D721Med (cell line): Measurements from ENCODE around the gene ZNF789.
"Not testable (repeated sequence)": the region's sequence is repeated elsewhere in the genome, so short reads cannot be mapped to it uniquely, and the experiment has no call there.

Source experiments
- DNase-seq: peaks from one replicate; pipeline ENCODE4 v3.0.0; 2011; ENCODE audit warnings: low spot score; ENCODE audit not compliant: insufficient read length
- FAIRE-seq: peaks from 2 replicates; lab custom pipeline; 2011; peaks lifted over from hg19 to GRCh38; lab: Jason Lieb, UNC
- TF ChIP-seq, protein P1 (sequence below): IDR thresholded peaks from 2 replicates; pipeline ENCODE4 v1.5.1; 2012; ENCODE audit warnings: mild to moderate bottlenecking, control low read depth; ENCODE audit not compliant: insufficient read depth; ENCODE audit errors: missing control alignments

Gene ZNF789

DNA sequence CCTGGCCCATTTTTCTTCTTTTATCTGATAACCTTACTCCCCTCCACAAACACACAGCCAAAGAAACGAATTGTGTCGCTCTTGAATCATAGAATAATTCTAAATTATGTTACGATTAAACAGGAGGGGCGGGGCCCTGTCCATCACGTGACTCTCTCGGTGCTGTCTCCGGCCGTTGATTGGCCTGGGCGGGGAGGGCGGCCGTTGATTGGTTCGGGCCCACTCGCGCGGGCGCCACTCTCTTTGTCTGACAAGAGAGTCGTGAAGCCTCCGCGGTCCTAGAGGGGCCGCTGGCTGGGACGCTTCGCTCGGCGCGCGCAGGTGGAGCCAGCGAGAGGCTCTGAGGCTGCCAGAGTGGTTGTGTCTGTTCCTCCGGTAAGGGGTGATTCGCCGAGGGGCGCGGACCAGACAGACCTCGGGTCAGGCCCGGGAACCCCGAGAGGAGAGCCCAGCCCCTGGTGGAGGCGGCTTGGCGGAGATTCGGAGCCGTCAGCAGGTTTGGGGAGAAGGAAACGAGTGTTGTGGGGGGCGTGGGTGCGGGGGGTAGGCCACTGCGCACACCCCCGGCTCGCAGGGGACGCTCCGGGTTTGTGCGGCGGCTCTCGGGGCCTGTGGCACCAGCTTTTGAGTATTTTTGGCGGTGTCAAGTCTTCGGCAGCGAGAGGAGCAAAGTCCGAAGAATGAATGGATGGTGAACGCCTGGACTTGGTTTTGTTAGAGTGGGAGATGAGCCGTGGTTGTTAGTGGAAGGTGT is at the start of gene ZNF789:
Gene ZNF789 (plus strand): TSS at position 330 of the 754 bp plus-strand sequence. CDS start 3,567 bp downstream, outside the sequence.
- FAIRE-seq = no peak
- peak; percentile 95 for DNase-seq
- TF ChIP-seq, protein P1, sequence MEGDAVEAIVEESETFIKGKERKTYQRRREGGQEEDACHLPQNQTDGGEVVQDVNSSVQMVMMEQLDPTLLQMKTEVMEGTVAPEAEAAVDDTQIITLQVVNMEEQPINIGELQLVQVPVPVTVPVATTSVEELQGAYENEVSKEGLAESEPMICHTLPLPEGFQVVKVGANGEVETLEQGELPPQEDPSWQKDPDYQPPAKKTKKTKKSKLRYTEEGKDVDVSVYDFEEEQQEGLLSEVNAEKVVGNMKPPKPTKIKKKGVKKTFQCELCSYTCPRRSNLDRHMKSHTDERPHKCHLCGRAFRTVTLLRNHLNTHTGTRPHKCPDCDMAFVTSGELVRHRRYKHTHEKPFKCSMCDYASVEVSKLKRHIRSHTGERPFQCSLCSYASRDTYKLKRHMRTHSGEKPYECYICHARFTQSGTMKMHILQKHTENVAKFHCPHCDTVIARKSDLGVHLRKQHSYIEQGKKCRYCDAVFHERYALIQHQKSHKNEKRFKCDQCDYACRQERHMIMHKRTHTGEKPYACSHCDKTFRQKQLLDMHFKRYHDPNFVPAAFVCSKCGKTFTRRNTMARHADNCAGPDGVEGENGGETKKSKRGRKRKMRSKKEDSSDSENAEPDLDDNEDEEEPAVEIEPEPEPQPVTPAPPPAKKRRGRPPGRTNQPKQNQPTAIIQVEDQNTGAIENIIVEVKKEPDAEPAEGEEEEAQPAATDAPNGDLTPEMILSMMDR = no peak

DNA sequence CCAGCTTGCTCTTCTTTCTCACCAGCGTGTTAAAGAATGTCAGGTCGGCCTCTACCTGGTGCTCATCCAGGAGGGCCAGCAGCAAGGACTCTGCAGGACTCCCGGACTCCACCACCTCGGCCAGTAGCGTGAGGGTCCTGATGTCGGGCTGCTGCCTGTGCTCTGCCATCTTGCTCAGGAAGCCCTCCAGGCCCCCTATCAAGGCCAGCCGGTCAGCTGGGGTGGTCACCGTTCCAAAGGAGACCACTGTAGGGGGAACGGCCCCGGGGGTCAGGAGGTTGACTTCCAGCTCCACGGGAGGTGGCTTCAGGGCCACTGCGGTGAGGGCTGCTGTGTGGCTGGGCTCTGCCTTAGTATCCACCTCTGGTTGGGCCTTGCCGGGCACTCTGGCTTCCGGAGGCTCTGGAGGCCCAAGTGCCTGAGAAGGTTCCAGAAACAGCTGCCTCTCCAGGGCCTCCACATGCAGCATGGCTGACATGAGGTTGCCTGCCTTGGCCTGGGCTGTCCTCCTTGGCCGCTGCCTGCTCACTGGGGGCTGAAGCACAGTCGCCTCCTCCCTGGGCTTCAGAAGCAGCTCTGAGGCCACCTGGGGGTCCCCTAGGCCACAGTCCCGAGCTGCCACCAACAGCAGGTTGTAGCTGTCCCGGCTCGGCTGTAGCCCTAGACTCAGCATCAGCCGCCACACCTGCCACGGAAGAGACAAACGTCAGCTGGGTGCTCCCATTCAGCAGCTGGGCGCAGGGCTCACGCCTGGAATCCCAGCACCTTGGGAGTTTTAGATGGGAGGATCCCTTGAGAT is 47.6 kb upstream of the ZNF789 start:
- no peak for FAIRE-seq
- no peak for DNase-seq
- TF ChIP-seq, protein P1 = no peak

DNA sequence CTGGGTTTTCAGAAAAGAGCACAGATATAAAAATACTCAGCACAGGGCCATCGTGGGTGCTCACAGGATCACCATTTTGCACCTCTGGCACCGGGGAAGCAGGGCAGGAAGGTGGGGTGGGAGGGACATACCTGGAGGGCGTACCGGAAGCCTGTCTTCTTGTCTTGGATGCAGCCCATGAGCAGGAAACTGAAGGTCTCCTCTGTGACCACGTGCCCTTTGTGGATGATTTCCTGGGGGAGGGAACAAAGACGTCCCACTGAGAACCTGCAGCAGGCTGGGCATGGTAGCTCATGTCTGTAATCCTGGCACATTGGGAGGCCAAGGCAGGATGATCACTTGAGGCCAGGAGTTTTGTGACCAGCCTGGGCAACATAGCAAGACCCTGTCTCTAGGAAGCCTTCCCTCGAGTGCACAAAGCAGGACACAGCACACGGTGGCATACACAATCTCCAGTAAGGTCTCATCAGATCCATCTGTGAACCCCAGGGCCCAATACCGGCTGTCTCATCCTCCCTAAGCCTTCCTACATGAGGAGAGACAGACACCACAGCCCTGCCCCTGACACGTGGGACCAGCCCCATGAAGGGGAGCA is 43.6 kb upstream of the ZNF789 start:
- TF ChIP-seq, protein P1 = no peak
- DNase-seq (no peak), FAIRE-seq (no peak)

DNA sequence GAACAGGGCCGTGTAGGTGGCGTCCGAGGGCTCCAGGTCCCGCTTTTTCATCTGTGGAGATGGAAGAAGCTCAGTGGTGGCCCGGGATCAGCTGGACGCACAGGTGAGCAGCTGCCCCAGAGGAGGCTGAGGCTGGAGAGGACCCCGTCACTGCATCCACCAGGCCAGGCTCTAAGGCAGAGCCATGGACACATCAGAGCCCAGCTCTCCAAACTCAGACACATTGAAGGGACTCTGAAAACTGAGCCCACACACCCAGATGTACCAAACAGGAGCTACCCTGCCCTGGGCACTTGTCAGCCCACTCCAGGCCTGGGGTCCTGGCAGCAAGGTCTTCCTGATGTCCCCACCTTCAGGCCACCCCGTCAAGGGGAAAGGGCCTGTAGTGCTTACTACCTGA is 42.9 kb upstream of the ZNF789 start:
- TF ChIP-seq, protein P1 = no peak
- DNase-seq (no peak), FAIRE-seq (no peak)

DNA sequence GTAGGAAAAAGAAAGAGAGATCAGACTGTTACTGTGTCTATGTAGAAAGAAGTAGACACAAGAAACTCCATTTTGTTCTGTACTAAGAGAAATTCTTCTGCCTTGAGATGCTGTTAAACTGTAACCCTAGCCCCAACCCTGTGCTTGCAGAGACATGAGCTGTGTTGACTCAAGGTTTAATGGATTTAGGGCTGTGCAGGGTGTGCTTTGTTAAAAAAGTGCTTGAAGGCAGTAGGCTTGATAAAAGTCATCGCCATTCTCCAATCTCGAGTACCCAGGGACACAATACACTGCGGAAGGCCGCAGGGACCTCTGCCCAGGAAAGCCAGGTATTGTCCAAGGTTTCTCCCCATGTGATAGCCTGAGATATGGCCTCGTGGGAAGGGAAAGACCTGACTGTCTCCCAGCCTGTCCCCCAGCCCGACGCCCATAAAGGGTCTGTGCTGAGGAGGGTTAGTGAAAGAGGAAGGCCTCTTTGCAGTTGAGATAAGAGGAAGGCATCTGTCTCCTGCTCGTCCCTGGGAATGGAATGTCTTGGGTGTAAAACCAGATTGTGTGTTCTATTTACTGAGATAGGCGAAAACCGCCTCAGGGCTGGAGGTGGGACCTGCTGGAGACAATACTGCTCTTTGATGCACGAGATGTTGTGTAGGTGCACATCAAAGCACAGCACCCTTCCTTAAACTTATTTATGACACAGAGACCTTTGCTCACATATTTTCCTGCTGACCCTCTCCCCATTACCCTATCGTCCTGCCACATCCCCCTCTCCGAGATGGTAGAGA is 40.7 kb upstream of the ZNF789 start:
- FAIRE-seq, DNase-seq: not testable (repeated sequence)

DNA sequence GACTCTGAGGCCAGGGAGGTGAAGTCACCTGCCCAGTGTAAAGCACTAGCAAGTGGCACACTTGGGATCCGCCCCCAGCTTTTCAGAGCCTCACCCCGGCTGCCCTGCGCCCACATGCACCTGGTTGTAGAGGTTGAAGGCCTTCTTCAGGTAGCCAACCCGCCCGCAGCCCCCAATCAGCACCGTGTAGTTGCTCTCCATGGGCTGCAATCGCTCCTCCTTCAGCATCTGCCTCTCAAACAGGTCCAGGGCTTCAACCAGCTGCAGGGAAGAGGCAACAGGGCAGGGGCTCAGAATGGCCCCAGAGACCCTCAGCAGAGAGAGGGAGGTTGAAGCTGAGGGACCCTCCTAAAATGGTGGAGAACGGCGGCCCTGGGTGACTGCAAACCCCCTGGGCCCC is 39.5 kb upstream of the ZNF789 start:
- TF ChIP-seq, protein P1 = no peak
- DNase-seq (no peak), FAIRE-seq (no peak)
